Measurements from ENCODE around the gene CPEB3. TPM values are rescaled to one million over a fixed set of nuclear protein-coding genes. Genes with fewer than 3 reads are reported as not detected.

CPEB3 gene
- total and polyA plus RNA-seq, 9 of the 15 experiments (the other 6 are each of a cell fraction or from before 2014, with no cell fraction given): 0.15 to 1.2 (median 0.51) TPM

GRCh38 chr10:92024700-92025099, 266.2 kb downstream of the CPEB3 start:
- Histone ChIP-seq H3K4me3 (no peak overlapping the region), H3K4me1 (replicated peaks in 1 of 2; ENCODE audit: control insufficient read depth in 2 of 2, insufficient read depth in 2 of 2, low read length in 2 of 2) (peaks cover 0 to 11% of the 10 kb centered on the region in 2 experiments; a peak in 3 of 5 replicates), H3K27ac (ENCODE audit: extremely low read depth, low read depth, low read length) (no peak overlapping the region), H3K27me3 (ENCODE audit: control insufficient read depth in 2 of 2, insufficient read depth in 2 of 2, low read length in 2 of 2) (no peaks in the 10 kb centered on the region), H3K9ac (ENCODE audit: insufficient read depth in 1 of 2, low read depth in 2 of 2, low read length in 2 of 2) (no peak overlapping the region), H3K9me3 (replicated peaks; ENCODE audit: control insufficient read depth, insufficient read depth, low read depth, low read length) (no peaks in the 10 kb centered on the region), H2AFZ (ENCODE audit: low read depth, low read length) (no peak overlapping the region), H3K4me2 (ENCODE audit: insufficient read depth, low read length) (no peak overlapping the region), H3K9me1 (ENCODE audit: control insufficient read depth, insufficient read depth, low read length) (peaks cover 3% of the 10 kb centered on the region), H3K36me3 (ENCODE audit: control insufficient read depth, insufficient read depth, low read length) (peaks cover 76% of the 10 kb centered on the region), H3K79me2 (ENCODE audit: control insufficient read depth, insufficient read depth, low read length) (no peaks in the 10 kb centered on the region), H4K20me1 (replicated peaks; ENCODE audit: control insufficient read depth, insufficient read depth, low read length) (no peaks in the 10 kb centered on the region)
- intact Hi-C loops (cut with micrococcal nuclease): no loop called here
- DNase-seq (ENCODE audit: extremely low read depth in 1 of 4, low spot score in 3 of 4): no peak
- in situ Hi-C loops (cut with MboI): no loop called here
- 82% methylated on average over 4 of the region's 4 CpGs for WGBS (ENCODE audit: insufficient coverage, low coverage, missing lambda C conversion rate)
- ChIA-PET POLR2A (interaction anchor here (0.6 kb wide), 1 partner anchor 12 kb away, joined by 3 read pairs; no protein-coding TSS in a partner anchor), CTCF (ENCODE audit: low intra/inter-chr PET ratio) (no interaction called here)
- ATAC-seq: no peak
- no TSS peak for BruUV-seq (replicated peaks)
- TF ChIP-seq, protein P1, sequence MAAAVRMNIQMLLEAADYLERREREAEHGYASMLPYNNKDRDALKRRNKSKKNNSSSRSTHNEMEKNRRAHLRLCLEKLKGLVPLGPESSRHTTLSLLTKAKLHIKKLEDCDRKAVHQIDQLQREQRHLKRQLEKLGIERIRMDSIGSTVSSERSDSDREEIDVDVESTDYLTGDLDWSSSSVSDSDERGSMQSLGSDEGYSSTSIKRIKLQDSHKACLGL (CRISPR knock-in tag; IDR thresholded peaks at IDR 0.05; ENCODE audit: borderline replicate concordance, poor library complexity, severe bottlenecking): no peak
- TF ChIP-seq, protein P2, sequence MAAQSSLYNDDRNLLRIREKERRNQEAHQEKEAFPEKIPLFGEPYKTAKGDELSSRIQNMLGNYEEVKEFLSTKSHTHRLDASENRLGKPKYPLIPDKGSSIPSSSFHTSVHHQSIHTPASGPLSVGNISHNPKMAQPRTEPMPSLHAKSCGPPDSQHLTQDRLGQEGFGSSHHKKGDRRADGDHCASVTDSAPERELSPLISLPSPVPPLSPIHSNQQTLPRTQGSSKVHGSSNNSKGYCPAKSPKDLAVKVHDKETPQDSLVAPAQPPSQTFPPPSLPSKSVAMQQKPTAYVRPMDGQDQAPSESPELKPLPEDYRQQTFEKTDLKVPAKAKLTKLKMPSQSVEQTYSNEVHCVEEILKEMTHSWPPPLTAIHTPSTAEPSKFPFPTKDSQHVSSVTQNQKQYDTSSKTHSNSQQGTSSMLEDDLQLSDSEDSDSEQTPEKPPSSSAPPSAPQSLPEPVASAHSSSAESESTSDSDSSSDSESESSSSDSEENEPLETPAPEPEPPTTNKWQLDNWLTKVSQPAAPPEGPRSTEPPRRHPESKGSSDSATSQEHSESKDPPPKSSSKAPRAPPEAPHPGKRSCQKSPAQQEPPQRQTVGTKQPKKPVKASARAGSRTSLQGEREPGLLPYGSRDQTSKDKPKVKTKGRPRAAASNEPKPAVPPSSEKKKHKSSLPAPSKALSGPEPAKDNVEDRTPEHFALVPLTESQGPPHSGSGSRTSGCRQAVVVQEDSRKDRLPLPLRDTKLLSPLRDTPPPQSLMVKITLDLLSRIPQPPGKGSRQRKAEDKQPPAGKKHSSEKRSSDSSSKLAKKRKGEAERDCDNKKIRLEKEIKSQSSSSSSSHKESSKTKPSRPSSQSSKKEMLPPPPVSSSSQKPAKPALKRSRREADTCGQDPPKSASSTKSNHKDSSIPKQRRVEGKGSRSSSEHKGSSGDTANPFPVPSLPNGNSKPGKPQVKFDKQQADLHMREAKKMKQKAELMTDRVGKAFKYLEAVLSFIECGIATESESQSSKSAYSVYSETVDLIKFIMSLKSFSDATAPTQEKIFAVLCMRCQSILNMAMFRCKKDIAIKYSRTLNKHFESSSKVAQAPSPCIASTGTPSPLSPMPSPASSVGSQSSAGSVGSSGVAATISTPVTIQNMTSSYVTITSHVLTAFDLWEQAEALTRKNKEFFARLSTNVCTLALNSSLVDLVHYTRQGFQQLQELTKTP (IDR thresholded peaks at IDR 0.05; ENCODE audit: low read depth in 1 of 2, partially characterized antibody in 2 of 2): no peak
- TF ChIP-seq CREM (IDR thresholded peaks at IDR 0.05; ENCODE audit: low read depth): no peak
- TF ChIP-seq POLR3A (IDR thresholded peaks at IDR 0.05; ENCODE audit: borderline replicate concordance, extremely low read depth, insufficient read depth, insufficient read length): no peak
- FAIRE-seq: no peak

Data from K562 (cell line).